Peyer's patch (tissue), 4 donors: ENCODE data around the gene CEP128.

Experiments
- CTCF ChIP-seq, 6 experiments: fragments of 450-650 bp in 4 of 6; fragments of 200-600 bp in 2 of 6; sonication (generic) in 1 of 6; IDR thresholded peaks; one replicate each; pipeline ENCODE4 v1.5.1; 2017 to 2019; ENCODE audit warnings: antibody characterized with exemption in 6 of 6, mild to moderate bottlenecking in 3 of 6, moderate library complexity in 1 of 6
- POLR2A ChIP-seq, 2 donors: fragments of 450-650 bp; IDR thresholded peaks; one replicate each; pipeline ENCODE4 v1.5.1; 2017; ENCODE audit warnings: antibody characterized with exemption in 2 of 2, mild to moderate bottlenecking in 2 of 2, moderate library complexity in 2 of 2

GRCh38 chr14:80560800-80561657 lies 380.5 kb downstream of the CEP128 start:
- TF ChIP-seq CTCF (IDR thresholded peaks at IDR 0.05): no peak
- no peak for TF ChIP-seq POLR2A (IDR thresholded peaks at IDR 0.05)
